Heart left ventricle (tissue), 16 donors: ENCODE results near the gene NYAP2. TPM values are rescaled to one million over a fixed set of nuclear protein-coding genes. Genes with fewer than 3 reads are reported as not detected.

Source experiments
- ATAC-seq, 4 donors: fragments of 200-7000 bp; cut with Tn5 transposase; one replicate each; pipeline ENCODE4 v1.9.1; 2020 to 2022; ENCODE audit warnings: moderate library complexity in 4 of 4, mild to moderate bottlenecking in 3 of 4, moderate number of reproducible peaks in 1 of 4
- DNase-seq, 5 donors: peaks; one replicate each; pipeline ENCODE4 v3.0.0-alpha.2; 2020
- H3K27ac ChIP-seq, 12 donors: fragments of 200-600 bp; sonication (generic) in 4 of 12; one replicate each; pipeline versions ENCODE4 v1.5.0 to v1.8.0; 2016 to 2022; ENCODE audit warnings: mild to moderate bottlenecking in 2 of 12
- H3K27me3 ChIP-seq, 9 donors: fragments of 200-600 bp; sonication (generic) in 2 of 9; one replicate each; pipeline versions ENCODE4 v1.5.1 to v1.8.0; 2016 to 2022; ENCODE audit warnings: mild to moderate bottlenecking in 3 of 9
- H3K36me3 ChIP-seq, 9 donors: fragments of 200-600 bp; sonication (generic) in 2 of 9; one replicate each; pipeline versions ENCODE4 v1.5.0 to v1.8.0; 2018 to 2022; ENCODE audit warnings: mild to moderate bottlenecking in 2 of 9
- H3K4me1 ChIP-seq, 12 donors: fragments of 200-600 bp; sonication (generic) in 4 of 12; one replicate each; pipeline versions ENCODE4 v1.5.0 to v1.8.0; 2016 to 2022; ENCODE audit warnings: mild to moderate bottlenecking in 3 of 12
- H3K4me3 ChIP-seq, 12 donors: fragments of 200-600 bp; sonication (generic) in 4 of 12; one replicate each; pipeline versions ENCODE4 v1.5.0 to v1.8.0; 2017 to 2022; ENCODE audit warnings: mild to moderate bottlenecking in 9 of 12, moderate library complexity in 4 of 12
- H3K9me3 ChIP-seq, 12 donors: fragments of 200-600 bp; sonication (generic) in 4 of 12; one replicate each; pipeline versions ENCODE4 v1.5.0 to v1.8.0; 2016 to 2022; ENCODE audit warnings: mild to moderate bottlenecking in 1 of 12
- CTCF ChIP-seq, 12 donors: fragments of 200-600 bp; sonication (generic) in 4 of 12; IDR thresholded peaks; one replicate each; pipeline versions ENCODE4 v1.5.0 to v1.8.0; 2018 to 2022; ENCODE audit warnings: antibody characterized with exemption in 12 of 12, mild to moderate bottlenecking in 5 of 12
- POLR2A ChIP-seq, 2 donors: fragments of 450-650 bp; IDR thresholded peaks; one replicate each; pipeline ENCODE4 v1.6.1; 2017; ENCODE audit warnings: antibody characterized with exemption in 2 of 2, mild to moderate bottlenecking in 2 of 2, moderate library complexity in 2 of 2
- WGBS, 4 donors: extraction: QIAGEN DNeasy Blood & Tissue Kit in 2 of 4; methylation state at CpG; one replicate each; pipeline versions ENCODE4 v1.1.5 to v1.1.7; 2013 to 2018; 5-methylcytosine and 5-hydroxymethylcytosine counted together
- intact Hi-C, 10 donors: fragments of 100-400 bp; cut with DNase I; formaldehyde crosslinking; loops; one replicate each; pipeline versions ENCODE4 v1.11.1 to v1.14.2; 2022
- polyA plus RNA-seq, 2 donors: library from polyadenylated mRNA; stranded (reverse); fragments of 200-250 nt; gene quantifications; one replicate each; pipeline ENCODE4 v1.2.3, GENCODE V29; 2013
- total RNA-seq, 9 donors: library from RNA; depleted of rRNA in 2 of 9; stranded (reverse); fragments of >200 nt in 2 of 9; fragmentation: NEBNext Ultra II Directional in 3 of 9; extraction: Animal tissue kit (Norgen Biotek cat#: 25700) in 3 of 9; gene quantifications; one replicate each; pipeline versions ENCODE4 v1.1.0 to v1.2.4, GENCODE V29; 2016 to 2023
- donor health status: ischemic (EF 13 %, LVEDD 7.1; RV severe dilation, severe dysfunction).
- donor health status: healthy with polysubstance abuse.
- donor health status: DM: no; HTN: yes; CAD: no.
- donor health status: DM: no; HTN: no; CAD: no.
- donor health status: ischemic (EF 25% LVEDD 6.9; RV normal size, moderate dysfunction).
- donor health status: ischemic (EF 25% LVEDD 5.7; RV mildly dilated, moderate dysfunction).
- donor health status: healthy.
- donor health status: DM: yes; HTN: yes; CAD: no.
- donor health status: ischemic (EF 35%, LVEDD 5.7; RV mildly dilated, moderate dysfunction).
- donor health status: nonischemic (EF 11% LVEDD 7.7; RV severe dilation, severe dysfunction).
- donor health status: DM: yes; HTN: yes; CAD: no.
- donor health status: PGD.
- donor health status: ischemic (EF 29% LVEDD 5.4; RV normal size, mild dysfunction).
- donor health status: nonischemic (EF 23%, LVEDD 6.1; RV moderate dilation, normal function).

Gene NYAP2
- total and polyA plus RNA-seq, 11 donors = not detected

DNA sequence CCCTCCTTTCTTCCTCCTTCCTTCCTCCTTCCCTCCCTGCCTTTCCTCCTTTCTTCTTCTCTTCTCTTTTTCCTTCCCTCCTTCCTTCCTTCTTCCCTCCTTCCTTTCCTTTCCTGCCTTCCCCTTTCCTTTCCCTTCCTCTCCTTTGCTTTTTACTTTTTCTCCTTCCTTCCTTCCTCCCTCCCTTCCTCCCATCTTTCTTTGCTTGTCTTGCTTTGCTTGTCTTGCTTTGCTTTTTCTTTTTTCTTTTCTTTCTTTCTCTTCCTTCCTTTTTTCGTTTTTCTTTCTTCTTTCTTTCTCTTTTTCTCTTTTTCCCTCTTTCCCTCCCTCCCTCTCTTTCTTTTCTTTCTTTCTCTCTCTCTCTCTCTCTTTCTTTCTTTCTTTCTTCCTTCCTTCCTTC lies 113.0 kb downstream of the NYAP2 start:
- Histone ChIP-seq H3K4me3 (no peak overlapping the region), H3K9me3 (no peaks in the 10 kb centered on the region), H3K36me3 (no peaks in the 10 kb centered on the region), H3K27me3 (no peaks in the 10 kb centered on the region), H3K27ac (no peak overlapping the region), H3K4me1 (no peaks in the 10 kb centered on the region)
- DNase-seq (no peak), ATAC-seq (no peak)
- TF ChIP-seq CTCF (IDR thresholded peaks at IDR 0.05) (no peak), POLR2A (IDR thresholded peaks at IDR 0.05) (no peak)
- intact Hi-C loops = no loop called here
- 16 to 39% (median 25%) methylated on average over 1 of the region's 1 CpG for WGBS, 4 donors

DNA sequence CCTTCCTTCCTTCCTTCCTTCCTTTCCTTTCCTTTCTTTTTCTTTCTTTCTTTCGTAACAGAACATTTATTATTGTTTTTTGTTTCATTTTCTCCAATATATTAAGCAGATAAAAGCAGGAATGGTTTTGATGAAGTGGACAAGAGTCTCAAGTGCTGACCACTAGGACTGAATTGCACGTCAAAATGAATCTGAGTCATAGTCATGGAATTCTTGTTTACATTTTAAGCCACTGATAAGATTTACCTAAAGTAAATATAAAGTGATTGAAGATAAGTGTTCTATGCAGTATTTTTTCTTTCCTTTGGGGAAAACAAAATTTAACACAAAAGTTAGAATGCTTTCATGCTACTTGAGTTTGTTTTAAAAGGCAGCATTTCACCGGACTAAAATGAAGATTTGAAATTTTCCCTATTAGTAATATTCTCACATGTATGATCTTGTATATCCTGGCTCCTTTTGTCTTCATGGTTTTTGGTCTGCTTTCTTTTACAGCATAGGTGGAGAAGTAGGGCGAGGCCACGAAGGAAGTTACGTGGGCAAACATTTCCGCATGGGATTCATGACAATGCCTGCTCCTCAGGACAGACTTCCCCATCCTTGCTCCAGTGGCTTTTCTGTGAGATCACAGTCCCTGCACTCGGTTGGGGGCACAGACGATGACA lies 113.5 kb downstream of the NYAP2 start:
- H3K27ac ChIP-seq = no peak overlapping the region
- H3K27me3 ChIP-seq = no peaks in the 10 kb centered on the region
- no peak overlapping the region for H3K4me3 ChIP-seq
- ATAC-seq (no peak), DNase-seq (no peak)
- TF ChIP-seq CTCF (IDR thresholded peaks at IDR 0.05) = no peak
- no peak for TF ChIP-seq POLR2A (IDR thresholded peaks at IDR 0.05)
- no peaks in the 10 kb centered on the region for H3K9me3 ChIP-seq
- intact Hi-C loops = no loop called here
- WGBS, 4 donors = 65 to 70% (median 68%) methylated on average over 9 of the region's 9 CpGs
- no peaks in the 10 kb centered on the region for H3K4me1 ChIP-seq
- no peaks in the 10 kb centered on the region for H3K36me3 ChIP-seq

GRCh38 chr2:225515033-225515432 lies 115.5 kb downstream of the NYAP2 start:
- intact Hi-C loops = no loop called here
- Histone ChIP-seq H3K4me1 (no peaks in the 10 kb centered on the region), H3K36me3 (no peaks in the 10 kb centered on the region), H3K27ac (no peak overlapping the region), H3K27me3 (no peaks in the 10 kb centered on the region), H3K9me3 (no peaks in the 10 kb centered on the region), H3K4me3 (no peak overlapping the region)
- ATAC-seq (no peak), DNase-seq (no peak)
- TF ChIP-seq POLR2A (IDR thresholded peaks at IDR 0.05) = no peak
- TF ChIP-seq CTCF (IDR thresholded peaks at IDR 0.05) = no peak

DNA sequence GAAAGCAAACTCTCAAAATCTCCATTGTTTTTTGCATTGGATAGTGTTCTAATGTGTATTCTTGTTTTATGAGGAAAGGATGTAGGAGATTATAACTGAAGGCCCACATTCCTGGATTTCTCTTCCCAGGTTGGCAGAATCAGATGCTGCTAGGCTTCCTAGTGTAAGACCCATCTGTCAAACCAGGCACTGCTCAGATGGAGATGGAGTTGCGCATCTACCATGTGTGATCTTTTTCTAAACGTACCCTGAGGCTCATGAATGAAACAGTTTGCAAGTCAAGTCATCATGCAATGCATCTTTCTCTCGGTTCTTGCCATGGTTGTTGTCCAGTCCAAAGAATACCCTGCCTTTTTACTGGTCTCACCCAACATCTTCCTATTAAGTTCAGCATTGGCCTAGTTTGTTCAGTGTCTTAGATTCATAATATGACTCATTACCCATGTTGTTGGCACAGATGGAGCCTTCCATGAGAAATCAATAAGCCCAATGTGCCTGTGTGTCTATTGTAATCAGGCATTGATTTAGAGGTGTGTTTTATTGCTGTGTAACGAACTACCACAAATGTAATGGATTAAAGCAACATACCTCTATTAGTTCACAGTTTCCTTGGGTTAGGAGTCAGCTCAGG lies 127.4 kb downstream of the NYAP2 start:
- Histone ChIP-seq H3K9me3 (no peaks in the 10 kb centered on the region), H3K27ac (no peak overlapping the region), H3K27me3 (peaks cover 0 to 4% (median 0%) of the 10 kb centered on the region in 9 donors), H3K4me1 (no peaks in the 10 kb centered on the region), H3K4me3 (no peak overlapping the region), H3K36me3 (no peaks in the 10 kb centered on the region)
- 73 to 79% (median 77%) methylated on average over 4 of the region's 4 CpGs for WGBS, 4 donors
- no peak for TF ChIP-seq CTCF (IDR thresholded peaks at IDR 0.05)
- no peak for TF ChIP-seq POLR2A (IDR thresholded peaks at IDR 0.05)
- no peak for DNase-seq
- intact Hi-C loops = no loop called here
- ATAC-seq = no peak
